ENCODE measurements around the gene CRLF3. TPM values are rescaled to one million over a fixed set of nuclear protein-coding genes. Genes with fewer than 3 reads are reported as not detected.

CRLF3 gene, protein sequence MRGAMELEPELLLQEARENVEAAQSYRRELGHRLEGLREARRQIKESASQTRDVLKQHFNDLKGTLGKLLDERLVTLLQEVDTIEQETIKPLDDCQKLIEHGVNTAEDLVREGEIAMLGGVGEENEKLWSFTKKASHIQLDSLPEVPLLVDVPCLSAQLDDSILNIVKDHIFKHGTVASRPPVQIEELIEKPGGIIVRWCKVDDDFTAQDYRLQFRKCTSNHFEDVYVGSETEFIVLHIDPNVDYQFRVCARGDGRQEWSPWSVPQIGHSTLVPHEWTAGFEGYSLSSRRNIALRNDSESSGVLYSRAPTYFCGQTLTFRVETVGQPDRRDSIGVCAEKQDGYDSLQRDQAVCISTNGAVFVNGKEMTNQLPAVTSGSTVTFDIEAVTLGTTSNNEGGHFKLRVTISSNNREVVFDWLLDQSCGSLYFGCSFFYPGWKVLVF
- total RNA-seq, result 1 to 10 TPM; 3.9 to 5.0 (median 4.2) TPM
- polyA plus RNA-seq, result 1 to 10 TPM; 3.2 to 6.4 (median 5.5) TPM
- long read RNA-seq, donor 1, partial matches to known transcripts, result 0 of 3 reads
- long read RNA-seq, donor 1, other reads (novel, unspliced or antisense), result 1 of 3 reads
- long read RNA-seq, donor 2, transcript CRLF3-201 (8 exons, 2,957 nt), result major isoform, 5 of 9 reads
- long read RNA-seq, donor 2, partial matches to known transcripts, result 0 of 9 reads
- long read RNA-seq, donor 2, other reads (novel, unspliced or antisense), result 3 of 9 reads

DNA sequence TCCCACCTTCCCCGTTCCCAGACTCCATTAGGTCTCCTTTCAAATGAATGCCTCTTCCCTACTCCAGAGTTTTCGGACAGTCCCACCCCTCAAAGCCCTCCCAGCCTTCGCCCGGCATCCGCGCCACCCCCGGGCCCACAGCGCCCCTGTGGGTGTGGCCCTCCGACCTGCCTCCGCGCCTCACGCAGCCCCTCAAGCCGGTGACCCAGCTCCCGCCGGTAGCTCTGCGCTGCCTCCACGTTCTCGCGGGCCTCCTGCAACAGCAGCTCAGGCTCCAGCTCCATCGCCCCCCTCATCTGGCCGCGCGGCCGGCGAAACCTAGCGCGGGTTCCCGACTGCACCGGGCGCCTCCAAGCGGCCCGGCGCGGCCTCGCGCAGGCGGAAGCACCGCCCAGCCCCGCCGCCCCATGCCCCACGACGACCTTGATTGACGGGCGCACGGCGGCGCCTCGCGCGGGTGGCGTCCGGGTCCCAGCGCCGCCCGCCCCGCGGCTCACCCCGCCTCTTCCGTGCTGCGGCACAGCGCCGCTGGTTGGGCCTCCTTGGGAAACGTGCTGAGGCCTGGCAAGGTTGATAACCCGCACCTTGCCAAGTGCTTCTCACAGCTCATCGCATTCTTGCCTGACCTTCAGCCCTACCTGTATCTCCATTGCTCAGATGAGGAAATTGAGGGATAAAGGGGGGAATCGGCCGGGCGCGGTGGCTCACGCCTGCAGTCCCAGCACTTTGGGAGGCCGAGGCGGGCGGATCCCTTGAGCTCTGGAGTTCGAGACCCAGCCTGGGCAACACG, at the start of gene CRLF3:
TSS of gene CRLF3 (minus strand) at position 337 of the 790 bp plus-strand sequence. CDS start at position 296, 41 bp downstream.
- WGBS, 3 donors, result 3 to 6% (median 4%) methylated on average over 73 to 75 of the region's 75 CpGs
- DNase-seq (peak; percentile 92 to 95), ATAC-seq (peak; percentile 98 to 99 (median 99))
- Histone ChIP-seq H3K27me3 (ENCODE audit: insufficient read depth in 3 of 3, low read length in 2 of 3) (no peaks in the 10 kb centered on the region), H3K4me1 (peaks cover 15% of the 10 kb centered on the region), H3K27ac (peak within 1 kb of the TSS; percentile 80), H3K9me3 (no peaks in the 10 kb centered on the region), H3K4me3 (peak within 1 kb of the TSS; percentile 98), H3K36me3 (ENCODE audit: insufficient read depth in 1 of 2, low read depth in 1 of 2) (no peaks in the 10 kb centered on the region)
- intact Hi-C loops (cut with DNase I), result loop anchor here in 1 of 2 donors (5.0 kb wide), 1 partner anchor 83 kb away; the partner anchor contains the start of gene TEFM
- TF ChIP-seq, protein P1, sequence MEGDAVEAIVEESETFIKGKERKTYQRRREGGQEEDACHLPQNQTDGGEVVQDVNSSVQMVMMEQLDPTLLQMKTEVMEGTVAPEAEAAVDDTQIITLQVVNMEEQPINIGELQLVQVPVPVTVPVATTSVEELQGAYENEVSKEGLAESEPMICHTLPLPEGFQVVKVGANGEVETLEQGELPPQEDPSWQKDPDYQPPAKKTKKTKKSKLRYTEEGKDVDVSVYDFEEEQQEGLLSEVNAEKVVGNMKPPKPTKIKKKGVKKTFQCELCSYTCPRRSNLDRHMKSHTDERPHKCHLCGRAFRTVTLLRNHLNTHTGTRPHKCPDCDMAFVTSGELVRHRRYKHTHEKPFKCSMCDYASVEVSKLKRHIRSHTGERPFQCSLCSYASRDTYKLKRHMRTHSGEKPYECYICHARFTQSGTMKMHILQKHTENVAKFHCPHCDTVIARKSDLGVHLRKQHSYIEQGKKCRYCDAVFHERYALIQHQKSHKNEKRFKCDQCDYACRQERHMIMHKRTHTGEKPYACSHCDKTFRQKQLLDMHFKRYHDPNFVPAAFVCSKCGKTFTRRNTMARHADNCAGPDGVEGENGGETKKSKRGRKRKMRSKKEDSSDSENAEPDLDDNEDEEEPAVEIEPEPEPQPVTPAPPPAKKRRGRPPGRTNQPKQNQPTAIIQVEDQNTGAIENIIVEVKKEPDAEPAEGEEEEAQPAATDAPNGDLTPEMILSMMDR (IDR thresholded peaks at IDR 0.05), result peak; percentile 59

DNA sequence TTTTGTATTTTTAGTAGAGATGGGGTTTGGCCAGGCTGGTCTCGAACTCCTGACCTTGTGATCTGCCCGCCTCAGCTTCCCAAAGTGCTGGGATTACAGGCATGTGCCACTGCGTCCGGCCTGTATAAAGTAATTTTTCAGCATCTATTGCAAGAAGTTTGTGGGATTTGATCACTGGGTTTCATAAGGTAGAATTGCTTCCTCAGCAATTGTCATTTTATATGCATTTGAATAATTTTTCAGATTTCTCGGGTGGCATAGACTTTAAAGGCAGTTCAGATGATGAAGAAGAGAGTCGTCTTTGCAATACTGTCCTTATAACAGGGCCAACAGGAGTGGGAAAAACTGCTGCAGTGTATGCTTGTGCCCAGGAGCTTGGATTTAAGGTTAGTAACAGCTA, 44.5 kb upstream of the CRLF3 start:
- no peak overlapping the region for H3K27ac ChIP-seq
- no peaks in the 10 kb centered on the region for H3K4me1 ChIP-seq
- ATAC-seq (no peak), DNase-seq (no peak)
- H3K27me3 ChIP-seq (ENCODE audit: insufficient read depth in 3 of 3, low read length in 2 of 3), result no peaks in the 10 kb centered on the region
- 95 to 96% (median 96%) methylated on average over 6 of the region's 6 CpGs for WGBS, 3 donors
- intact Hi-C loops (cut with DNase I), result no loop called here
- no peak overlapping the region for H3K4me3 ChIP-seq
- H3K9me3 ChIP-seq, result no peaks in the 10 kb centered on the region
- TF ChIP-seq, protein P1 (IDR thresholded peaks at IDR 0.05), result no peak
- no peaks in the 10 kb centered on the region for H3K36me3 ChIP-seq (ENCODE audit: insufficient read depth in 1 of 2, low read depth in 1 of 2)

DNA sequence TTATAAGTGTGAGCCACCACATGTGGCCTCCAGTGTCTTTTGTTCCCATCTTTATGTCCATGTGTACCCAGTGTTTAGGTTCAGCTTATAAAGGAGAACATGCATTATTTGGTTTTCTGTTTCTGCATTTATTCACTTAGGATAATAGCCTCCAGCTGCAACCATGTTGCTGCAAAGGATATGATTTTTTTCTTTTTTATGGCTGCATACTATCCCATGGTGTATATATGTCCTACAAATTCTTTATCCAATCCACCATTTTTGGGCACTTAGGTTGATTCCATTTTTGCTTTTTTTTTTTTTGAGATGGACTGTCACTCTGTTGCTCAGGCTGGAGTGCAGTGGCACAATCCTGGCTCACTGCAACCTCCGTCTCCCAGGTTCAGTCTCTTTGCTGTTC, 40.1 kb upstream of the CRLF3 start:
- no peak for DNase-seq
- H3K27me3 ChIP-seq (ENCODE audit: insufficient read depth in 3 of 3, low read length in 2 of 3), result no peaks in the 10 kb centered on the region
- no peak for ATAC-seq
- H3K9me3 ChIP-seq, result no peaks in the 10 kb centered on the region
- no peaks in the 10 kb centered on the region for H3K36me3 ChIP-seq (ENCODE audit: insufficient read depth in 1 of 2, low read depth in 1 of 2)
- intact Hi-C loops (cut with DNase I), result no loop called here
- TF ChIP-seq, protein P1 (IDR thresholded peaks at IDR 0.05), result no peak
- H3K27ac ChIP-seq, result no peak overlapping the region
- no peak overlapping the region for H3K4me3 ChIP-seq
- 89 to 97% (median 90%) methylated on average over 1 of the region's 1 CpG for WGBS, 3 donors
- H3K4me1 ChIP-seq, result no peaks in the 10 kb centered on the region

DNA sequence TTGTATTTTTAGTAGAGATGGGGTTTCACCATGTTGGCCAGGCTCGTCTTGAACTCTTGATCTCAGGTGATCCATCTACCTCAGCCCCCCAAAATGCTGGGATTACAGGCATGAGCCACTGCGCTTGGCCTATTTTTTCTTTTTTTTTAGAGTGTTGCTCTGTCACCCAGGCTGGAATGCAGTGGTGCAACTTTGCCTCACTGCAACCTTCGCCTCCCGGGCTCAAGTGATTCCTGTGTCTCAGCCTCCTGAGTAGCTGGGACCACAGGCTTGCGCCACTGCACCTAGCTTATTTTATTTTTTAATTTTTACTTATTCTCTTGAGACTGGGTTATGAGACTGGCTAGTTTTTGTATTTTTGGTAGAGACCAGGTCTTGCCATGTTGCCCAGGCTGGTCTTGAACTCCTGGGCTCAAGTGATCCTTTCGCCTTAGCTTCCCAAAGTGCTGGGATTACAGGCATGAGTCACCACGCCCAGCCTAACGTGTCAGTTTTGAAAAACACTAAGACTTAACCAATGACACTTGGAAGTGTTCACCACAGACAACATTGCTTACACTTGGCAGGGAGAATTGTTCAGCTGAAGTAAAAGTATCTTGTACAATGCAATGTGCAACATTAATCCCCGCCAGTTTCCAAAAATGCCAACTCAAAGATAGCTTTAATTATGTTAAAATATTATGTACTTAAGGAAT, 34.2 kb upstream of the CRLF3 start:
- DNase-seq (no peak), ATAC-seq (no peak)
- Histone ChIP-seq H3K9me3 (no peaks in the 10 kb centered on the region), H3K27me3 (ENCODE audit: insufficient read depth in 3 of 3, low read length in 2 of 3) (no peaks in the 10 kb centered on the region), H3K36me3 (ENCODE audit: insufficient read depth in 1 of 2, low read depth in 1 of 2) (no peaks in the 10 kb centered on the region), H3K27ac (no peak overlapping the region), H3K4me1 (no peaks in the 10 kb centered on the region), H3K4me3 (no peak overlapping the region)
- TF ChIP-seq, protein P1 (IDR thresholded peaks at IDR 0.05), result no peak
- intact Hi-C loops (cut with DNase I), result no loop called here
- WGBS, 3 donors, result 92 to 93% (median 92%) methylated on average over 9 of the region's 9 CpGs
